ENCODE results near the gene ENTPD5.
"Not testable (repeated sequence)": the region's sequence is repeated elsewhere in the genome, so short reads cannot be mapped to it uniquely, and the experiment has no call there.

ENTPD5 gene

GRCh38 chr14:73998726-73999125 lies 20.4 kb downstream of the ENTPD5 start:
- Histone ChIP-seq H3K9me3 (ENCODE audit: control insufficient read depth in 1 of 2, low read length in 2 of 2) (no peaks in the 10 kb centered on the region), H3K4me3 (ENCODE audit: low read depth in 1 of 2, low read length in 2 of 2) (no peak overlapping the region), H3K4me1 (ENCODE audit: control insufficient read depth in 1 of 2, insufficient read depth in 2 of 2, low read length in 2 of 2) (no peaks in the 10 kb centered on the region), H3K36me3 (ENCODE audit: control insufficient read depth in 1 of 2, insufficient read depth in 2 of 2, low read length in 2 of 2) (peaks cover 3 to 8% of the 10 kb centered on the region in 2 donors), H3K27ac (ENCODE audit: low read length) (no peak overlapping the region), H3K27me3 (ENCODE audit: low read depth, low read length) (no peaks in the 10 kb centered on the region)

GRCh38 chr14:73997944-73998447 lies 21.1 kb downstream of the ENTPD5 start:
- peak overlapping the region; percentile 40 for H3K27ac ChIP-seq (ENCODE audit: low read length)
- no peaks in the 10 kb centered on the region for H3K9me3 ChIP-seq (ENCODE audit: control insufficient read depth in 1 of 2, low read length in 2 of 2)
- H3K4me3 ChIP-seq (ENCODE audit: low read depth in 1 of 2, low read length in 2 of 2): no peak overlapping the region
- peaks cover 3 to 8% of the 10 kb centered on the region in 2 donors for H3K36me3 ChIP-seq (ENCODE audit: control insufficient read depth in 1 of 2, insufficient read depth in 2 of 2, low read length in 2 of 2)
- H3K4me1 ChIP-seq (ENCODE audit: control insufficient read depth in 1 of 2, insufficient read depth in 2 of 2, low read length in 2 of 2): no peaks in the 10 kb centered on the region
- no peaks in the 10 kb centered on the region for H3K27me3 ChIP-seq (ENCODE audit: low read depth, low read length)

GRCh38 chr14:73997108-73997943 lies 21.8 kb downstream of the ENTPD5 start:
- H3K27ac ChIP-seq (ENCODE audit: low read length): peak overlapping the region; percentile 49
- H3K9me3 ChIP-seq (ENCODE audit: control insufficient read depth in 1 of 2, low read length in 2 of 2): no peaks in the 10 kb centered on the region
- H3K36me3 ChIP-seq (ENCODE audit: control insufficient read depth in 1 of 2, insufficient read depth in 2 of 2, low read length in 2 of 2): peaks cover 3 to 8% of the 10 kb centered on the region in 2 donors
- H3K4me1 ChIP-seq (ENCODE audit: control insufficient read depth in 1 of 2, insufficient read depth in 2 of 2, low read length in 2 of 2): no peaks in the 10 kb centered on the region
- no peak overlapping the region for H3K4me3 ChIP-seq (ENCODE audit: low read depth in 1 of 2, low read length in 2 of 2)
- no peaks in the 10 kb centered on the region for H3K27me3 ChIP-seq (ENCODE audit: low read depth, low read length)

GRCh38 chr14:73996731-73997107 lies 22.4 kb downstream of the ENTPD5 start:
- Histone ChIP-seq H3K4me1 (ENCODE audit: control insufficient read depth in 1 of 2, insufficient read depth in 2 of 2, low read length in 2 of 2) (no peaks in the 10 kb centered on the region), H3K9me3 (ENCODE audit: control insufficient read depth in 1 of 2, low read length in 2 of 2) (no peaks in the 10 kb centered on the region), H3K27ac (ENCODE audit: low read length) (peak overlapping the region; percentile 49), H3K27me3 (ENCODE audit: low read depth, low read length) (no peaks in the 10 kb centered on the region), H3K4me3 (ENCODE audit: low read depth in 1 of 2, low read length in 2 of 2) (no peak overlapping the region), H3K36me3 (ENCODE audit: control insufficient read depth in 1 of 2, insufficient read depth in 2 of 2, low read length in 2 of 2) (peaks cover 3 to 8% of the 10 kb centered on the region in 2 donors)

- peak overlapping the region in 1 of 2 donors; percentile 50 for H3K4me3 ChIP-seq (ENCODE audit: low read depth in 1 of 2, low read length in 2 of 2)
- H3K36me3 ChIP-seq (ENCODE audit: control insufficient read depth in 1 of 2, insufficient read depth in 2 of 2, low read length in 2 of 2): peaks cover 3 to 8% of the 10 kb centered on the region in 2 donors
- no peaks in the 10 kb centered on the region for H3K27me3 ChIP-seq (ENCODE audit: low read depth, low read length)
- no peaks in the 10 kb centered on the region for H3K4me1 ChIP-seq (ENCODE audit: control insufficient read depth in 1 of 2, insufficient read depth in 2 of 2, low read length in 2 of 2)
- H3K9me3 ChIP-seq (ENCODE audit: control insufficient read depth in 1 of 2, low read length in 2 of 2): no peaks in the 10 kb centered on the region
- H3K27ac ChIP-seq (ENCODE audit: low read length): peak overlapping the region; percentile 72
These were observed 23.1 kb downstream of the ENTPD5 start for GRCh38 chr14:73995977-73996378.

- H3K27me3 ChIP-seq (ENCODE audit: low read depth, low read length); H3K4me1 ChIP-seq (ENCODE audit: control insufficient read depth in 1 of 2, insufficient read depth in 2 of 2, low read length in 2 of 2); H3K27ac ChIP-seq (ENCODE audit: low read length); H3K9me3 ChIP-seq (ENCODE audit: control insufficient read depth in 1 of 2, low read length in 2 of 2); H3K36me3 ChIP-seq (ENCODE audit: control insufficient read depth in 1 of 2, insufficient read depth in 2 of 2, low read length in 2 of 2); H3K4me3 ChIP-seq (ENCODE audit: low read depth in 1 of 2, low read length in 2 of 2): not testable (repeated sequence)
These were observed 24.2 kb downstream of the ENTPD5 start for GRCh38 chr14:73994926-73995325.

GRCh38 chr14:73991092-73991491 lies 28.0 kb downstream of the ENTPD5 start:
- no peaks in the 10 kb centered on the region for H3K27me3 ChIP-seq (ENCODE audit: low read depth, low read length)
- no peak overlapping the region for H3K27ac ChIP-seq (ENCODE audit: low read length)
- H3K9me3 ChIP-seq (ENCODE audit: control insufficient read depth in 1 of 2, low read length in 2 of 2): no peaks in the 10 kb centered on the region
- peaks cover 7 to 19% of the 10 kb centered on the region in 2 donors for H3K36me3 ChIP-seq (ENCODE audit: control insufficient read depth in 1 of 2, insufficient read depth in 2 of 2, low read length in 2 of 2)
- H3K4me1 ChIP-seq (ENCODE audit: control insufficient read depth in 1 of 2, insufficient read depth in 2 of 2, low read length in 2 of 2): no peaks in the 10 kb centered on the region
- H3K4me3 ChIP-seq (ENCODE audit: low read depth in 1 of 2, low read length in 2 of 2): no peak overlapping the region

- H3K9me3 ChIP-seq (ENCODE audit: control insufficient read depth in 1 of 2, low read length in 2 of 2); H3K27ac ChIP-seq (ENCODE audit: low read length); H3K27me3 ChIP-seq (ENCODE audit: low read depth, low read length); H3K4me3 ChIP-seq (ENCODE audit: low read depth in 1 of 2, low read length in 2 of 2); H3K4me1 ChIP-seq (ENCODE audit: control insufficient read depth in 1 of 2, insufficient read depth in 2 of 2, low read length in 2 of 2): not testable (repeated sequence)
- H3K36me3 ChIP-seq (ENCODE audit: control insufficient read depth in 1 of 2, insufficient read depth in 2 of 2, low read length in 2 of 2): peaks cover 5 to 20% of the 10 kb centered on the region in 2 donors
These were observed 30.4 kb downstream of the ENTPD5 start for GRCh38 chr14:73988656-73989055.

GRCh38 chr14:73988065-73988464 lies 31.0 kb downstream of the ENTPD5 start:
- Histone ChIP-seq H3K27ac (ENCODE audit: low read length) (no peak overlapping the region), H3K9me3 (ENCODE audit: control insufficient read depth in 1 of 2, low read length in 2 of 2) (no peaks in the 10 kb centered on the region), H3K36me3 (ENCODE audit: control insufficient read depth in 1 of 2, insufficient read depth in 2 of 2, low read length in 2 of 2) (peaks cover 5 to 21% of the 10 kb centered on the region in 2 donors), H3K4me3 (ENCODE audit: low read depth in 1 of 2, low read length in 2 of 2) (no peak overlapping the region), H3K4me1 (ENCODE audit: control insufficient read depth in 1 of 2, insufficient read depth in 2 of 2, low read length in 2 of 2) (no peaks in the 10 kb centered on the region), H3K27me3 (ENCODE audit: low read depth, low read length) (no peaks in the 10 kb centered on the region)

GRCh38 chr14:73977896-73978295 lies 41.2 kb downstream of the ENTPD5 start:
- H3K4me3 ChIP-seq (ENCODE audit: low read depth in 1 of 2, low read length in 2 of 2): no peak overlapping the region
- H3K36me3 ChIP-seq (ENCODE audit: control insufficient read depth in 1 of 2, insufficient read depth in 2 of 2, low read length in 2 of 2): peaks cover 6 to 28% of the 10 kb centered on the region in 2 donors
- H3K27me3 ChIP-seq (ENCODE audit: low read depth, low read length): no peaks in the 10 kb centered on the region
- no peaks in the 10 kb centered on the region for H3K4me1 ChIP-seq (ENCODE audit: control insufficient read depth in 1 of 2, insufficient read depth in 2 of 2, low read length in 2 of 2)
- no peak overlapping the region for H3K27ac ChIP-seq (ENCODE audit: low read length)
- H3K9me3 ChIP-seq (ENCODE audit: control insufficient read depth in 1 of 2, low read length in 2 of 2): no peaks in the 10 kb centered on the region

GRCh38 chr14:73976125-73976524 lies 43.0 kb downstream of the ENTPD5 start:
- Histone ChIP-seq H3K4me3 (ENCODE audit: low read depth in 1 of 2, low read length in 2 of 2) (no peak overlapping the region), H3K36me3 (ENCODE audit: control insufficient read depth in 1 of 2, insufficient read depth in 2 of 2, low read length in 2 of 2) (peaks cover 15 to 36% of the 10 kb centered on the region in 2 donors), H3K27me3 (ENCODE audit: low read depth, low read length) (no peaks in the 10 kb centered on the region)

More at GRCh38 chr14:73976125-73976524, 43.0 kb downstream of the ENTPD5 start:
- Histone ChIP-seq H3K4me1 (ENCODE audit: control insufficient read depth in 1 of 2, insufficient read depth in 2 of 2, low read length in 2 of 2) (no peaks in the 10 kb centered on the region), H3K9me3 (ENCODE audit: control insufficient read depth in 1 of 2, low read length in 2 of 2) (no peaks in the 10 kb centered on the region), H3K27ac (ENCODE audit: low read length) (no peak overlapping the region)

Data from muscle layer of duodenum (tissue), 2 donors.